ENCODE data around the gene ZNF414. TPM values are rescaled to one million over a fixed set of nuclear protein-coding genes. Genes with fewer than 3 reads are reported as not detected.

The ZNF414 gene
- total and polyA plus RNA-seq, 10 of the 15 experiments (the other 5 are each of a cell fraction or from before 2014, with no cell fraction given): 0.16 to 23.7 (median 5.3) TPM; not detected in 1

DNA sequence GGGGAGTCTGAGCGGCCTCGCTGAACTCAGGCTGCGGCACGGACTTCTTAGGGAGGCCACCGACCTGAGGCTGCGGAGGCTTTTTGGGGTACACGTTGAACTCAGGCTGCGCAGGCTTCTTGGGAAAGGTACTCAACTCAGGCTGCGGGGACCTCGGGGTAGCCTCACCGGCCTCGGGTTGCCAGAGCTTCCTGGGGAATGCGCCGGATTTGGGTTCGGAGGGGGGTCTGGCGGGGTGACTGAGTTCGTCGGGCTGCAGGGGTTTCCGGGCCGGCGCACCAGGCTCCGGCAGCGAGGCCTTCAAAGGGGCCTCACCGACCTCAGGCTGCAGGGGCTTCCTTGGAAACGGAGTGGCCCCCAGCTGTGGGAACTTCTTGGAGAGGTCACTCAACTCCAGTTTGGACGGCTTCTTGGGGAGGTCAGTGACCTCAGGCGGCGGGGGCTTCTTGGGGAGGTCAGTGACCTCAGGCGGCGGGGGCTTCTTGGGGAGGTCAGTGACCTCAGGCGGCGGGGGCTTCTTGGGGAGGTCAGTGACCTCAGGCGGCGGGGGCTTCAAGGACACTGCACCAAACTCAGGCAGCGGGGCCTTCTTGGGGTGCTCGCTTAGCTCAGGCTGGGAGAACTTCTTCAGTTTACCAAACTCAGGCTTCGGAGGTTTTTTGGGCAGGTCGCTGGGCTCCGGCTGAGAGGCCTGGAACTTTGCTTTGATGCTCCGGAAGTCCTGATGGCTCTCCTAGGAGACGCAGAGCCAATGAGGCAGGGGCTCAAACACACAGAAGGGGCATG lies 14.7 kb downstream of the ZNF414 start (continued):
- TF ChIP-seq CEBPZ (IDR thresholded peaks at IDR 0.05; ENCODE audit: low read depth, low read length) (no peak), CREB1 (IDR thresholded peaks at IDR 0.05; ENCODE audit: low read depth) (no peak)

DNA sequence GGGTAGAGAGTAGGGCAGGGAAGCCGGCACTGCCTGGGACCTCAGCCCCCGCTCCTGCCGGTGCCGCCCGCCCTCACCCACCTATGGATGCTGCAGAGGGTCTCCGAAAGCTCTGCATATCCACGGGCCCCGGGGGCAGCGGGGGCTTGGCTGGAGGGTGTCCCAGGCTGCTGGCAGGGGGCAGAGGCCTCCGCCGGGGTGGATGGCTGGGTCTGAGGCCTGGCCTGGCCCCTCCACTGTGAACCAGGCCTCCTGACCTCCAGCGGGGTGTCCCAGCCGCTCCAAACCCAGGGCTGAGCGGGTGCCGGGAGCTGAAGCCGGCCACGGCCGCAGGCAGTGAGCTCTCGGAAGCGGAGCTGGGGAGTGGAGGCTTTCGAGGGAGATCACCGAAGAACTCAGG lies 15.7 kb downstream of the ZNF414 start:
- Histone ChIP-seq H3K9me3 (replicated peaks; ENCODE audit: control insufficient read depth, insufficient read depth, low read length) (no peaks in the 10 kb centered on the region), H3K27me3 (replicated peaks in 1 of 2; ENCODE audit: control insufficient read depth in 2 of 2, insufficient read depth in 2 of 2, low read length in 1 of 2) (no peaks in the 10 kb centered on the region; a peak in 1 of 4 replicates), H3K79me2 (ENCODE audit: control insufficient read depth, insufficient read depth, low read length) (no peaks in the 10 kb centered on the region), H3K4me2 (ENCODE audit: control insufficient read depth, insufficient read depth) (no peak overlapping the region), H3K27ac (ENCODE audit: control insufficient read depth, insufficient read depth) (no peak overlapping the region), H2AFZ (ENCODE audit: control insufficient read depth, low read depth, low read length) (no peak overlapping the region), H4K20me1 (ENCODE audit: control insufficient read depth, insufficient read depth) (no peaks in the 10 kb centered on the region), H3K36me3 (ENCODE audit: control insufficient read depth in 2 of 2, insufficient read depth in 2 of 2, low read length in 1 of 2) (no peaks in the 10 kb centered on the region), H3K4me3 (no peak overlapping the region), H3K4me1 (ENCODE audit: control insufficient read depth, insufficient read depth, low read length) (no peaks in the 10 kb centered on the region), H3K9ac (ENCODE audit: control insufficient read depth, insufficient read depth, low read length) (no peak overlapping the region)
- no peak for ATAC-seq
- ChIA-PET SMC1A (ENCODE audit: uncharacterized antibody, unreplicated experiment) (no interaction called here), CTCF (no interaction called here), POLR2A (interaction anchor here (0.7 kb wide), 1 partner anchor 1338 kb away, joined by 7 read pairs; no protein-coding TSS in a partner anchor), RAD21 (ENCODE audit: unreplicated experiment) (no interaction called here)
- BruUV-seq (replicated peaks): no TSS peak
- FAIRE-seq: no peak
- DNase-seq (ENCODE audit: low read depth, low spot score): no peak
- WGBS (ENCODE audit: insufficient coverage, insufficient replicate concordance, low lambda C conversion rate, missing lambda C conversion rate): 65% methylated on average over 19 of the region's 22 CpGs
- TF ChIP-seq NFIC (IDR thresholded peaks at IDR 0.05; ENCODE audit: low read depth, low read length): no peak
- no peak for TF ChIP-seq HDAC6 (IDR thresholded peaks at IDR 0.05; ENCODE audit: unreplicated experiment)
- TF ChIP-seq CEBPB (IDR thresholded peaks at IDR 0.05; ENCODE audit: borderline replicate concordance in 1 of 2, low read depth in 2 of 2, low read length in 2 of 2): no peak
- no peak for TF ChIP-seq FOXK2 (IDR thresholded peaks at IDR 0.05)
- TF ChIP-seq RB1 (IDR thresholded peaks at IDR 0.05; ENCODE audit: borderline replicate concordance): no peak
- no peak for TF ChIP-seq NBN (IDR thresholded peaks at IDR 0.05)
- TF ChIP-seq SMAD1 (IDR thresholded peaks at IDR 0.05; ENCODE audit: low read depth, partially characterized antibody): no peak
- TF ChIP-seq ZBED1 (IDR thresholded peaks at IDR 0.05; ENCODE audit: borderline replicate concordance): no peak
- TF ChIP-seq GATAD2B (conservative IDR thresholded peaks at IDR 0.05; ENCODE audit: low read depth): no peak
- no peak for TF ChIP-seq POU2F2 (IDR thresholded peaks at IDR 0.05; ENCODE audit: borderline replicate concordance, low read depth, low read length)
- in situ Hi-C loops (cut with MboI) (no loop called here), intact Hi-C loops (cut with micrococcal nuclease; ENCODE audit: unreplicated experiment) (no loop called here)

Measured in GM12878 (cell line).